GM21381 (cell line): Measurements from ENCODE around the gene ABR.
"Not testable (repeated sequence)": the region's sequence is repeated elsewhere in the genome, so short reads cannot be mapped to it uniquely, and the experiment has no call there.

ENCODE experiments used
- ATAC-seq: cut with Tn5 transposase; IDR thresholded peaks from one replicate; pipeline ENCODE4 v1.9.1; 2021; ENCODE audit warnings: mild to moderate bottlenecking, moderate library complexity; ENCODE audit not compliant: unreplicated experiment

The ABR gene

DNA sequence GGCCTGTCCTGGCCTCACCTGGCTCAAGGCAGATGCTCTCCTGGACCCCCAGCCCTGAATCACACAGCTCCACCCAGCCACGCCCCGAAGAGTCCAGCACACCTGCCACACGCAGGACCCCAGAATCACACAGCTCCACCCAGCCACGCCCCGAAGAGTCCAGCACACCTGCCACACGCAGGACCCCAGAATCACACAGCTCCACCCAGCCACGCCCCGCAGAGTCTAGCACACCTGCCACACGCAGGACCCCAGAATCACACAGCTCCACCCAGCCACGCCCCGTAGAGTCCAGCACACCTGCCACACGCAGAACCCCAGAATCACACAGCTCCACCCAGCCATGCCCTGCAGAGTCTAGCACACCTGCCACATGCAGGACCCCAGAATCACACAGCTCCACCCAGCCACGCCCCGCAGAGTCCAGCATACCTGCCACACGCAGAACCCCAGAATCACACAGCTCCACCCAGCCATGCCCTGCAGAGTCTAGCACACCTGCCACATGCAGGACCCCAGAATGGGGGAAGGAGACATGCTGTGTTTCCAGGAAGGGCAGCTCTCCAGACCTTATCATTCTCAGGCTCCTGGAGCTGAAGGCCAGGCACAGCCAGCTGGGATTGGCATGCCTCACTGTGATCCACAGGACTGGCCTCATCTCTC, 105.7 kb downstream of the ABR start:
- not testable (repeated sequence) for ATAC-seq

DNA sequence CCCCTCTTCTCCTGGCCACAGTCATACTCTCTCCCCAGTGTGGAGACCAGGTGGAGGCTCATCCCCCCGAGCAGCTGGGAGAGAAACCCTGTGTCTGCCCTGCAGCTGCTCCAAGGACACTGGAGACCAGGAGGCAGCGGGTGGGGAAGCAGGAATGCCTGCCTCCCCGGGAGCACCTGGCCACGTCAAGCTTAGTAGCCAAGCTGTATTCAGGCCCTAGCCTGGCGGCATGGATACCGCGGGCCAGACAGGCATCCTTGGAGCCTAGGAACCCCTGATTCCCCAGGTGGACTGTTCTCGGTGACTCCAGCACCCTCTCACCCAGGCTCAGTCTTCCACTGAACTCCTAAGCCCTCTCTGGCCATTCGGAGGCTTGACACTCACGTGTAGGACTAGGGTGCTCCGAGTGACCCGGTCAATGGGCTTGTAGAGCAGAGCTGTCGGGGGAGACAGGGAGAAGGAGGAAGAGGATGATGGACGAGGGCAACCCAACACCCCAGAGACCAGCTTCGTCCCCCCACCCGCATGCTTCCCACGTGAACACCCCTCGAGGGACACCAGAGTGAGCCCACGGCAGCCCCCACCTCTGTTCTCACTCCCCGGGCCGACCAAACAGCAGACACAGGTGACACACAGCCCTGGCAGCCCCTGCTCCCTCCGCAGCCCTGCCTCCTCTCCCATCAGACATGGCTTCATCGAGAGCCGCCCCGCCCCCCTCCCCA, 106.4 kb downstream of the ABR start:
- ATAC-seq: no peak

DNA sequence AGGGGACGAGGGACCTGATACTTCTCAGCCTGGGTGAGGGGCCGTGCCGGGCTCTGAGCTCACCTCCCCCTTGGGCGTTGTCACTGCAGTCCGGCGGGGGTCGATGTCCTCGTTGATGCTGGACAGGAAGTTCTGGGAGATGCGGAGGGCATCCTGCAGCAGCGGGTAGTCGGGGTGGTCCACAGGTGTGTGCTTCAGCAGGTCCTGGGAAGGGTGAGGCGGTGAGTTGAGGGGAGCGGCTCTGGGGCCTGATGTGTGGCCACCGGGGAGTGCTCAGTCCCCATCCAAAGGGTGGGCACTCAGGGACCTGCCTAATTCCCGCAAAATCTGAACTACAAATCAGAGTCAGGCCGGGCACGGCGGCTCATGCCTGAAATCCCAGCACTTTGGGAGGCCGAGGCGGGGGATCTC, 107.2 kb downstream of the ABR start:
- ATAC-seq: no peak

DNA sequence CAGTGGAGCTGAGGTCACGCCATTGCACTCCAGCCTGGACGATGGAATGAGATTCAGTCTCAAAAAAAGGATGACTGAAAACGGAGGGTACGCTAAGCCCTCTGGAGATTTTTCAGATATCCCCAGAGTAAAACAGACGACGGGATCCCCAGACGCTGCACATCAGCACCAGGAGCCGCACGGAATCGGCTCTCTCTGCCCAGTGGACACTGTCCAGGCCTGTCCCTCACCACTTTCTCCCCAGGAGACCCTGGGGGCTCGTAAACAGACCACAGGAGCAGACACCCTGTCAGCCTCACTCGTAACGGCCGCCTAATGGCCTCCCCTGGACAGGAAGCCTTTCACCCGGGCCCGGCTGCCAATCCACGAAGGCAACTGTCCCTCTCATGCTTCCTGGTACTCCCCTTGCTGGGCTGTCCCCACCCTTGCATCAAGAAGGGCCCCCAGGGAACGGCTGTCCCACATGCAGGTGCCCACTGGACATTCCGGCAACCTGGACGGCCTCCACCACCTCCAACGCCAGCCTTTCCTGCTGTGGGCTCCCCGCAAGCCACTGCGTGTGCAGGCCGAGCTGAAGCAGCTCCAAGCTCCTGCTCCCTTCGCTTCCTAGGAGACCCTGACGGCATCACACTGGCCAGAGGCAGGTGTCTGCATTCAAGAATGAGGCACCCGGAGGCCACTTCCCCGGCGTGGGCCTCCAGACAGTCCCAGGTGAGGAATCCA, 108.5 kb downstream of the ABR start:
- ATAC-seq: no peak

DNA sequence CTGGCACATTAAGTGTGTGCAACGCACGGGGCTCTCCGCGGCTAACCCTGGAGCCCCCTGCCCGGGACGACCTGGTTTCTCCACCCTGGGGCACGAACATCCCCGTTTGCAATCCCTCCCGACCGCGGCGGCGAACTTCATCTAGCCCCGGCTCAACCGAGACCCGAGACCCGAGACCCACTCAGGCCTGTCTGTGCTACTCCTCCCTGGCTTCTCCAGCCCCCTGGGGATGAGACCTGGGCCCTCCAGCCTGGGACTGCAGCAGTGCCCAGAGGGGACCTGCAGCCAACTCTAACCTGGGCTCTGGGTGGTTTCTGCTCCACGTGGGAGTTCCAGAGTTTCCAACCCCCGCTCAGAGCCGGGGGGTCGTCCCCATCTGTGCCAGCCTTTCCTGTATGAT, 109.4 kb downstream of the ABR start:
- ATAC-seq: no peak

DNA sequence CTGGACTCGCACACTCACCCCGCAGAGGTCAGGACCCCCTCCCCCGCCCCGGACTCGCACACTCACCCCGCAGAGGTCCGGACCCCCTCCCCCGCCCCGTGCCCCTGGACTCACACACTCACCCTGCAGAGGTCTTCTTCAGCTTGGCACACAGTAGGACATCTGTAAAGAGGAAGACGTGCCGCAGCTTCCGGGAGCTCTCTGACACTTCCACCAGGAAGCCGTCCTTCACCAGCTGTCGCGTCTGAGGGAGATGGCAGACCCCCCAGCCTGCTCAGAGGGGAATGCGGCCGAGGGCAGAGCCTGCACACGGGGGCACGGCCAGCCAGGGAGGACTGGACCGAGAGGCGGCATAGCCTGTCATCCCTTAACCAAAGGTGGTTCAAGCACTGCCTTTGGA, 109.9 kb downstream of the ABR start:
- ATAC-seq: no peak

DNA sequence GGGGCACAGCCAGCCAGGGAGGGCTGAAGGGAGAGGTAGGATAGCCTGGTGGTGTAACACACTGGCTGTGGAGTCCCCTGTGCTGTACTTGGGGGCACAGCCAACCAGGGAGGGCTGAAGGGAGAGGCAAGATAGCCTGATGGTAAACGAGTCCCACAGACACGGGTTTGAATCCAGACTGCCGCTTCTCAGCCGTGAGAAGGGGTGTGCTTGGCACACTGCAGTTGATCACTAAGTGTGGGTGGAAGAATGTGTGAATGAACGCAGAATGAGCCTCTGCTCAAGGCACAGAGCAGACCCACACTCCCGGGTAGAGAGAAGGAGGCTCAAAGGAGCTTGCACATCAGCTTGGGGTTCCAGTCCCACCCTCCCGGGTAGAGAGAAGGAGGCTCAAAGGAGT, 111.4 kb downstream of the ABR start:
- ATAC-seq: no peak

DNA sequence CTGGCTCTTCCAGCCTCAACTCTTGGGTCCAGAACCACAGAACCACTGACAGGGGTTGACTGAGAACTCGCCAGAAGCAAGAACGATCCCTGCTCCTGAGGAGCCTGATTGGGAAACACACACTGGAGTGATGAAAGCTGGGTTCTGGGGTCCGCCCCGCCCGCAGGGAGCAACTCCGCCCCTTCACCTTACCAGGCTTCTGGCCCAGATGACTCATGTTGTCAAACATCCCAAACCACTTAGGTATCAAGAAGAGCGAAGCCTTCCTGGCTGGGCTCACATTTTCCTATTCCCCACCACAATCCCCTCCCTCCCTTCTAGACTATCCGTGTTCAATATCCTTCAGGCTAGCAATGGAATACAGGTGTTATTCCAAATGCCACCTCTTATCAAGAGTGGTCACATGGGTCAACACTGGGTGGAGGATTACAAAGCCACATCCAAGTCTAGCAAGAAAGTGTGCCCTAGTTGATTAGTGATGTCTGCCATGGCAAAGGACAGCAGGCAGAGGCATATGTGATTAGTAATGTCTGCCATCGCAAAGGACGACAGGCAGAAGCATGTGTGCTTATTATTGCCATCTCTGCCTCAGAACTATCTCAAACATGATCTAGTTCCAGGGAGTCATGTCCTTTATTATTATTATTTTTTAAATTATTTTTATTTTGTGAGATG, 112.4 kb downstream of the ABR start:
- ATAC-seq: no peak

DNA sequence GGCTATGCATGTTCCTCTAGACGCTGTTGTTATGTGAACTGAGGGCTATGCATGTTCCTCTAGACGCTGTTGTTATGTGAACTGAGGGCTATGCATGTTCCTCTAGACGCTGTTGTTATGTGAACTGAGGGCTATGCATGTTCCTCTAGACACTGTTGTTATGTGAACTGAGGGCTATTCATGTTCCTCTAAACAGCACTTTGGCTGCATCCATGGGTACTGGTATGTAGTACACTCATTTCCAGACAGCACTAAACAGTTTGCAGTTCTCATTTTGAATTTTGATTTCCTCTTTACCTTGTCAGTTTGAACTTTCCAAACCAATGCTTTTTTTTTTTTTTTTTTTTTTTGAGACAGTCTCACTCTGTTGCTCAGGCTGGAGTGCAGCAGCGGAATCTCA, 114.4 kb downstream of the ABR start:
- ATAC-seq: not testable (repeated sequence)

DNA sequence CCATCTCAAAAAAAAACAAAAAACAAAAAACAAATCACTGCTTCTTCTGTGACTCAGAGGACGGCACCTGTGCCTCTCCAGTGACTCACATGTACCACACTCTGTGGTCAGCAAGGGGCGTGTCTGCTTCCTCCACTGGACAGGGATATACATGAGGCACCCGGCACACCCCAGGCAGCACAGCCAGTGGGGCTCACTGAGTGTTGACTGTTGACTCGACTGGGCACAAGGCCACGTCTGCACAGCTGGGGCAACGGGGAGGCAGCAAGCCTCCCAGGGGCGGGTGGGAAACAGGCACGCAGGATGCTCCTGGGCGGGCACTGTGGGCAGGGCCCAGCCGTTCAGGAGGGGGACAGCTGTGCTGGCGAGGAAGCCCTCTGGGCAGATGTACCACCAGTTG, 118.8 kb downstream of the ABR start:
- ATAC-seq: no peak

DNA sequence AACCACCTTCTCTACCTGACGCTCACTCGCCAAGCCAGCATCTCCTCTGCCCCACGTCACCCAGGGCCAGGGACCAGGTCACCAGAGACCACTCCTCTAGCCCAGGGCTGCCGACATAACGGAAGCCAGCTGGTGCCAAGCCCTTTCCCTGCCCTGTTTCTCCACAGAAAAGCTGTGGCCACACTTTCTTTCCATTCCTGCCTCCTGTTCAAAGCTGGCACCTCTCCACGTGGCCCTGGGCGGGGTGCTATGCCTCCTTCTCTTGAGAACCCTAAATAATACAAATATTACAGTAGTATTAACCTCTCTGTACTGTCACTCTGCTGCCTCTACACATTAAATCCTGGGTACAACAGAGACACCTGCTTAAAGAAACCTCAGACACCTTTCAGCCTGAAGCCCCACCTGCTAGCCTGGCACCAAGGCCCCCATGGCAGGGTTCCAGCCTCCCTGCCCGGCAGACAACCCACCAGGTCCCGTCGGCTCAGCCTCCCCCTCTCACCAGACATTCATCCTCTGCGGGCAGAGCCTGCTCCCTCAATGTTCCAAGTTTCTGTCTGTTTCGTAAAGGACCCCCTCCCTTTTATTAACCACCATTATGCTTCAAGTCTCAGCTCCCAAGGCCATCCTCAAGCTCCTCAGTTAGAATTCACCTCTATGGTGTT, 120.5 kb downstream of the ABR start:
- no peak for ATAC-seq

DNA sequence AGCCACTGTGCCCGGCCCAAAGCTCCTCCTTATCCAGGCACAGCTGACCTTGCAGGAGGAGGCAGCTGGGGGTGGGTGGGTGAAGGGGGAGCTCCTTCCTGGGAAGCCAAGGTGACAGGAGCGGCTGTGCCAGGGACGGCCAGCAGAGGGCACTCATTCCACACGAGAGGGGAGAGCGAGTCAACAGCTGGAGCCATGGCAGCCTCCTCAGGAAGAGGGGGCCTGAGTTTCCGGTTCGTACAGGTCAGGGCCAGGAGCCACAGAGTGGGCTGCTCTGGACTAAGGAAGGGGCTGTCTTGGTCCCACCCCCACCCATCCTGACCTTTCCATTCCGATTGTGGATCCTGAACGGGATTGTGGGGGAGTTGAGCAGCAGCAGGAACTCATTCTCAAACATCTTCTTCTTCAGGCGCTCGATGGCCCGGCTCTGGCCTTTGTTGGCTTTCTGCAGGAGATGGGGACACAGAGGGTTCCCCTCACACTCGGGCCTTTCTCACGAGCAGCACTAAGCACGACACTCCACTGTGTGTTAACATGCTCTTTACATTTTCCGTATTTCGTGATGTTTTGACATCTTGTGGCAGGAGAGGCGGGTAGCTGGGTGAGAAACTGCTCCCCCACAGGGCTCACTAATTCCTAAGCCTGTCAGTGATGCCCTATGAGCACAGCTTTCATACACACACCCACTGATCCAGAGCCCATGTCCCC, 121.2 kb downstream of the ABR start:
- no peak for ATAC-seq

DNA sequence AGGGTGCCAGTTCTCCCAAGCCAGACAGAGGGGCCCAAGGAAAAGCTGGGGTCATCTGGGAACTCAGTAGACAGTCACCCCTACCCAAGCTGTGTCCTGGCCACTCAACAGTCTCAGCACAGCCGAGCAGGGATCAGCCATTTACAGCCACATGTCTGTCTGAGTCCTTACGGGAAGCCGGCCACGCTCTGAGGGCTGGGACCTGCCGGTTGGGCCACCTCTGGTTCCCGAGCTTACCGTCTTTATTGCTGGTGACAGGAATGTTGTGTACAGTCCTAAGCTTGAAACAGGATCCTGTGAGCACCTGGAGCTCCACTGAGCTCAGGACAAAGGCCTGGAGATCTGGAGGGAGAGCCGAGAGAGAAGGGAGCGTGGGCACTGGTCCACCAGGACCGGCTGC, 123.0 kb downstream of the ABR start:
- no peak for ATAC-seq

DNA sequence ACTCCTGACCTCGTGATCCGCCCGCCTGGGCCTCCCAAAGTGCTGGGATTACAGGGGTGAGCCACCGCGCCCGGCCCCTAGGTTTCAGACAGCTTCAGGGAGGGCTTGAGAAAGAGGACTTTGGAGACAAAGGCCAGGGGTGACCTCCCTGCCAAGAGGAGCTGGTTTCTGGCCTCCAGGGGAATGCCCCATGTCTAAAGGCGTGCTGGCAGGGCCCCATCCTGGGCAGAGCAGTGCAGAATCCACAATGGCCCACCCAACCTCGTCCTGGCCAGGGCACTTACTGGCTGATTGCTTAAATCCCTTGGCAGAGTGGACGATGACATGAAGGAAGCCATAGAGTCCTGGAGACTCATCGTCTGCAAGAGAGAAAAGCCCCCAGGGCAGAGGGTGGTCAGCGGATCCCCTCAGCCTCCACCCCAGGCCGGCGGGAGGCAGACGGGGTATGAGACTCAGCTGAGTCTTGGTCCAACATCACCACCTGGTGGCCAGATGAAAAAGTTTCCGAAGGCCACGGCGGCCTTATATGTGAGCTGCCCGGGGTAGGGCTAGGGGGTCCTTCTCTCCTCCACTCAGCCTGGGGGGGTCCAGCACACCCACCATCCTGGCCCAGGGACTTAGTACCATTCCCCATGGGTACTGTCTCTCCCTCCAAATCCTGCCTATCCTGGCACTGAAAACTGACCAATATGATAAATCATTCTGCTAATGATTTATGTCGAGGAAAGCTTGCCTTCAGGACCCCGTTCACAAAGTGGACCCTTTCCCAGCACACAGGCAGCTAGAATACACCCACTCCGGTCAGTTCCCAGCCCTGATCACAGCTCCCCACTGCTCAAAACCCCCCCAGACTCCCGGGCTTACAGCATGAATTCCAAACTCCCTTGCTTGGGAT, 123.8 kb downstream of the ABR start:
- no peak for ATAC-seq

DNA sequence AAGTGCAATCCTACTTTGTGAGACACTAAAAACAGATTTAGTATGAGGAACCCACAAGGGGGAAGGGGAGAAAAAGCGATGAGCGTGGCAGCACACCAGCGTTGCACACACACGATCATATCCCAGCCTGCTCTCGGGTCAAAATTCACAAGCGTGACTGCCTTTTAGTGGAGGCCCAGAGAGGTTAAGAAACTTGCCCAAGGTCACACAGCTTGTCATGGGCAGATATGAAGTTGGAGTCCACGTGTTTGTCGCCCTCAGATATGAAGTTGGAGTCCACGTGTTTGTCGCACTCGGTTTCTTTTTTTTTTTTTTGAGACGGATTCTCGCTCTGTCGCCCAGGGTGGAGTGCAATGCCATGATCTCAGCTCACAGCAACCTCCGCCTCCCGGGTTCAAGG, 124.5 kb downstream of the ABR start:
- no peak for ATAC-seq

DNA sequence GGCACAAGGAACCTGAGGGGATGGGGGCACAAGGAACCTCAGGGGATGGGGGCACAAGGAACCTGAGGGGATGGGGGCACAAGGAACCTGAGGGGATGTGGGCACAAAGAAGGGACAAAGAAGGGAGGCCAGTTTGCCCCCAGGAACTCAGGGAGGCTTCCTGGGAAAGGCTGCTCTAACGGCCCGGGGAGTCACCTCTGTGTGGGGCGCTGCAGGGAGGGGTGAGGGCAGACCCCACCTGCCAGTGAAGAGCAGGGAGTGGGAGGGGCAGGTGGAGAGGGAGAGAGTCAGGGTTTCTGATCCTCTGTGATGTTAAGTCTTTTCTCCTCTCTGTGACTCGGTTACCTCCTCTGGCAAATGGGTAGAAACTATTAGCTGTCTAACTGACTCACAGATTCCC, 125.1 kb downstream of the ABR start:
- no peak for ATAC-seq

DNA sequence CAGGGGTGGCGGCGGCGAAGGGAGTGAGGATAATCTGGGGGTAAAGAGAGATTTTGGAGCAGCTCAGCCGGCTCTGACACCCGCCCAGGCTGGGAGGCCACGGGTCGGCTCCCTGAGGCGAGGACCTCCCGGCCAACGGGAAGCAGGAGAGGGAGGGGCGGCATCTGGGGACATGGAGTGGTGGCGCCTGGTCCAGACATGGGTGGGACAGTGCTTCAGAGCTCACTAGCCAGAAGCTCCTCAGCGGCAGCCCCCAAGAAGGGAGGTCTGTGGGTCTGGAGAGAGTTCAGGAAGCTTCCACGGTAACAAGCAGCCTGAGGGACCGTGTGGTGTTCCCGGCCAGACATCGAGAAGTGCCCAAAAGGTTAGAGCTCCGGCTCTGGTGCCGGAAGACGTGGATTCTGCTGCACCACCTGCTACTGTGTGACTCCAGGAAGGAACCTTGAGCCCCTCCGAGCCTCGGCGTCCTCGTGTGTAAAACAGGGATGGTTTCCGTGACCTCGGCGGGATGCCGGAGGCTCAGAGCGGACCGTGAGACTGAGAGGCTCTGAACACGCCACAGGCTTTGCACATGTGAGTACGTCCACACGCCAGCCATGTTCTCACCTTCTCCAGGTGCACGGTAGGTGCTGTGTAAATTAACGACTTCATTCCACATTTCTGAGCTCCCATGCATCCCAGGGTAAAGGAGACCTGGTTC, 126.0 kb downstream of the ABR start:
- no peak for ATAC-seq

DNA sequence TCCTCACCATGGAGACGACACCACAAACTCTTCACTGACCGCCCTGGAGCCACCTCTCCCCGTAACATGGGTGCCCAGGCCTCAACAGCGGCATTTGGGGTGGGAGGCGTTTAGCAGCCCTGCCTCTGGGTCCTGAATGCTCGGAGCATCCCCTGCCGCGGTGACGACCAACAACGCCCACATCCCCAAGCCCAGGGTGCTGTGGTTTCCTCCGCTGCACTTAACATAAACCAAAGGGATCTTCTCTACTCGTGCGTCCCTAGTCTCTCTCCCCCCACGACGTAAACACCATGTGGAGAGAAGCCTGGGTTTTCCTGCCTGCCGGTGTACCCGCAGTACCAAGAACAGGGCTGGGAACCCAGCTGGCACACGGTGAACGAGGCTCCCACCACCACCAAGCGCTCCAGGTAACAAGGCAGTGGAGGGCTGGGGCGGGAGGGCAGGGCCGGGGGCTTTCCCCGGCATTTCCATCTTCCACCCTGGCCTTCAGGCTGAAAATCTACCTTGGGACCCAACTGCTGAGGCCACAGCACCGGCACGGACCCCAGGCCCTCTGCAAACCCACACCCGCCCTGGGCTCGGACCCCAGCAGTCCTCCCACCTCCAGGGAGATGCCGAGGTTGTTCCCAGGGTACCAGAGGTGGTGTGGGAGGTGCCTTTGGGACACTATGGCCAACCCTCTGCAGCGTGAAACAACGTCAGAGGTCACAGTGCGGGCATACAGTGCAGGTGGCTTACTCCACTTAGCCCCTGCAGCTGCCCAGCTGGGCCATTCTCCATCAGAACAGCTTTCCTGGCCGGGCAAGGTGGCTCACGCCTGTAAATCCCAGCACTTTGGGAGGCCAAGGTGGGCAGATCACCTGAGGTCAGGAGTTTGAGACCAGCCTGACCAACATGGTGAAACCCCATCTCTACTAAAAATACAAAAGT, 128.5 kb downstream of the ABR start:
- no peak for ATAC-seq
